ENCODE measurements around the gene DNAJC16.
"Not testable (repeated sequence)": the region's sequence is repeated elsewhere in the genome, so short reads cannot be mapped to it uniquely, and the experiment has no call there.

DNAJC16 gene

DNA sequence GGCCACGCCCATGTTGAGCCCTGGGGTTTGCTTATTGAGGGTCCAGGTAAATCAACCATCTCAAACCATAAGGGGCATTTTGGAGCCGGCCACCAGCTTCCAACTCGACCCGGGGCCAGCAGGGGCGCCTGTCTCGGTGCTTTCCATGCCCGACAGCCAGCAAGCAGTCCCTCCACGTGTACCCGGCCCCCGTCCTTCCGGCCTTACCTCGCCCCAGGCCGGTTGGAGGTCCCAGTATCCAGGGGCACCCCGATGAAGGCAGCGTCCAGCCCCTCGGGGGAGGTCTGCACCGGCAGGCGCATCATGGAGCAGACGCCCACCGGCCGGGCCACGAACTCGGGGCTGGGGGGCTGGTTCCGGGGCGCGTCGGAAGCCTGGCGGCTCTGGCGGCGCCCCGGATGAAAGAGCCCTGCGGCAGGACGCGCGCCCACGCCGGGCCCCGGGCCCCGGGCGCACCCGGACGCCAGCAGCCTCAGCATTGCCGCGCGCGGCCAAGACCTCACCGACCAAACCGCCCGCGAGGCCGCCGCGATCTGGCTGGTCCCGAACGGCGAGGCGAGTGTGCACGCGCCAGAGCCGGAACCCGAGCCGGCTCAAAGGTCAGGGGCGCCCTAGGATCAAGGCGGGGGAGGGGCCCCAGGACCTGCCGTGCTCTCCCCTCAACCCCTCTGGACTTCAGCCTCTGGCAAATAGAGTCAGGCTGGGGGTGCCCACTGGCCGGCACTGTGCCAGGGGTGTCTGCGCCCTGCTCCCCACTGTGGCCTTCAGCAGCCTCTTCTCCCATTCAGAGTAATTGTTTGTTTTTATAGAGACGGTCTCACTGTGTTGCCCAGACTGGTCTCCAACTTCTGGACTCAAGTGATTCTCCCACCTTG is 58.1 kb downstream of the DNAJC16 start, which contains the start of gene AGMAT:
Gene AGMAT (minus strand): TSS at position 563 of the 875 bp plus-strand sequence. CDS start 84 bp downstream, at position 479.
- TF ChIP-seq, protein P1, sequence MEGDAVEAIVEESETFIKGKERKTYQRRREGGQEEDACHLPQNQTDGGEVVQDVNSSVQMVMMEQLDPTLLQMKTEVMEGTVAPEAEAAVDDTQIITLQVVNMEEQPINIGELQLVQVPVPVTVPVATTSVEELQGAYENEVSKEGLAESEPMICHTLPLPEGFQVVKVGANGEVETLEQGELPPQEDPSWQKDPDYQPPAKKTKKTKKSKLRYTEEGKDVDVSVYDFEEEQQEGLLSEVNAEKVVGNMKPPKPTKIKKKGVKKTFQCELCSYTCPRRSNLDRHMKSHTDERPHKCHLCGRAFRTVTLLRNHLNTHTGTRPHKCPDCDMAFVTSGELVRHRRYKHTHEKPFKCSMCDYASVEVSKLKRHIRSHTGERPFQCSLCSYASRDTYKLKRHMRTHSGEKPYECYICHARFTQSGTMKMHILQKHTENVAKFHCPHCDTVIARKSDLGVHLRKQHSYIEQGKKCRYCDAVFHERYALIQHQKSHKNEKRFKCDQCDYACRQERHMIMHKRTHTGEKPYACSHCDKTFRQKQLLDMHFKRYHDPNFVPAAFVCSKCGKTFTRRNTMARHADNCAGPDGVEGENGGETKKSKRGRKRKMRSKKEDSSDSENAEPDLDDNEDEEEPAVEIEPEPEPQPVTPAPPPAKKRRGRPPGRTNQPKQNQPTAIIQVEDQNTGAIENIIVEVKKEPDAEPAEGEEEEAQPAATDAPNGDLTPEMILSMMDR (conservative IDR thresholded peaks at IDR 0.05; ENCODE audit: control insufficient read depth, insufficient read depth, low read depth, low read length): peak; percentile 31
- peak within 1 kb of the TSS; percentile 47 for H3K4me3 ChIP-seq (ENCODE audit: control insufficient read depth, low read depth, low read length)
- DNase-seq (ENCODE audit: low read depth): peak; percentile 24

DNA sequence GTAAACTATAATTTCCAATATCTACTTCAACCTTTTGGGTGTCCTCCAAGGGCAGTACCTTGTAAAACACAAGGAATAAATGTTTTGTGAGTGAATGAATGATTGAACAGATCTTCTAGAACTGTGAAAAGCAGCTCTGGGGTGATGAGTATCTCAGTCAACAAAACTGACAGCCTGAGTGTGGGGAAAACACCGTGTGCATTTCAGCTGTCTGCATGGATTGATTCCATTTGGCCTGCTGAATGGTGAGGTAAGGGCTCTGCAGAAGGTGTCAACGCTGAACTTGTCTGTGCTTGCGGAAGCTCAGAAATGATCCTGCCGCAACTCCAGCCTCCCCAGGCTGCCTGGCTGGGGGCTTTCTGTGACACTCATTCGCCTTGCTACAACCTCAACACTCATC is 65.6 kb downstream of the DNAJC16 start:
- TF ChIP-seq, protein P1 (conservative IDR thresholded peaks at IDR 0.05; ENCODE audit: control insufficient read depth, insufficient read depth, low read depth, low read length): no peak
- no peak overlapping the region for H3K4me3 ChIP-seq (ENCODE audit: control insufficient read depth, low read depth, low read length)
- DNase-seq (ENCODE audit: low read depth): no peak

DNA sequence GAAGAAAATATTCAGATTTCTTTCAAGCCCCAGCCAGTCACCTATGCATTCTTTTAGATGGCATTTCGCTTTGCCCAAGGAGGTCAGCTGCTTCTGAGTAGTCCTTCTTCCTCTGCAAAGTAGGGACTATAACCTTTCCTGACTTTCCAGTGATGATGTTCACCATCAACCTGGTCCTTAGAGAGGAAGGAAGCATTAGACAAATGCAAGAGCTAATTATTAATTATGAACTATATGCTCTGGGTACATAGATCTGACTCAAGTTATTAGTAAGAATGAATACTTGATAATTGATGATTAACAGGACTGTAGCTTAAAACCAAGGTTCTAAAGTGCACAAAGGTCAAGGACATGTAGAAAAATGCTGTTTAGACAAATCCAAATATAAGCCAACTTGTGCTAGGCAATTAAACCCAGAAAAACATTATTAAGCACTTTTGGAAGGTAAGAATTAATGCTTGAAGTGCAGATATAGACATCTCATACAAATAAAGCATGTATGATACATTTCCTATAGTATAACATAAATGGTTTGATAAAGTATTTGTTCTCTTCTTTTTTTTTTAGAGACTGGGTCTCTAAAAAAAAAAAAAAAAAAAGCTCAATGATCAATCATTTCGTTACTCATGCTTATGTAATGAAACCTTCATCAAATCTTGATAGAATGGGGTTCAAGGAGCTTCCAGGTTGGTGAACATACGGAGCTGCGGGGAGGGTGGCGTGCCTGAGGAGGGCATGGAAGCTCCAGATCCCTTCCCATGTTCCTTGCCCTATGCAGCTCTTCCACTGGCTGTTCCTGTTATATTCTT is 69.4 kb downstream of the DNAJC16 start:
- no peak for DNase-seq (ENCODE audit: low read depth)
- TF ChIP-seq, protein P1 (conservative IDR thresholded peaks at IDR 0.05; ENCODE audit: control insufficient read depth, insufficient read depth, low read depth, low read length): no peak
- H3K4me3 ChIP-seq (ENCODE audit: control insufficient read depth, low read depth, low read length): no peak overlapping the region

DNA sequence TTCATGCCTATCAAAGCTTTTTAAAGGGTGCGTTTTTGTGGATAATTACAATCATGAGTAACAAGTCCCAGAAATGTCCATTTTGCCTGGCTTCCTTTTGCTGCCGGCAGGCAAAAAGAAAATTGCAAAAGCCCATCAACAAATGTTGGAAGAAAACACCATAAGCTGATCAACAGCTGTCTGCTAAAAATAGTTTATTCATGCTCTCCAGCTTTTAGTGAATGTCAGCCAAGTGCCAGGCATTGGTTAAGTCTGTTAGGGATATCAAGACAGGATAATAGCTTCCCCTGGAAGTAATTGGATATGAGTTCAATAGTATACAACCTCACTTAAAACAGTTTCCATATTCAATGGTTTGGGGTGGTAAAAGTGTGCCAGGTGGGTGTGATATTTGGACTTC is 71.8 kb downstream of the DNAJC16 start:
- TF ChIP-seq, protein P1 (conservative IDR thresholded peaks at IDR 0.05; ENCODE audit: control insufficient read depth, insufficient read depth, low read depth, low read length): no peak
- DNase-seq (ENCODE audit: low read depth): no peak
- H3K4me3 ChIP-seq (ENCODE audit: control insufficient read depth, low read depth, low read length): no peak overlapping the region

DNA sequence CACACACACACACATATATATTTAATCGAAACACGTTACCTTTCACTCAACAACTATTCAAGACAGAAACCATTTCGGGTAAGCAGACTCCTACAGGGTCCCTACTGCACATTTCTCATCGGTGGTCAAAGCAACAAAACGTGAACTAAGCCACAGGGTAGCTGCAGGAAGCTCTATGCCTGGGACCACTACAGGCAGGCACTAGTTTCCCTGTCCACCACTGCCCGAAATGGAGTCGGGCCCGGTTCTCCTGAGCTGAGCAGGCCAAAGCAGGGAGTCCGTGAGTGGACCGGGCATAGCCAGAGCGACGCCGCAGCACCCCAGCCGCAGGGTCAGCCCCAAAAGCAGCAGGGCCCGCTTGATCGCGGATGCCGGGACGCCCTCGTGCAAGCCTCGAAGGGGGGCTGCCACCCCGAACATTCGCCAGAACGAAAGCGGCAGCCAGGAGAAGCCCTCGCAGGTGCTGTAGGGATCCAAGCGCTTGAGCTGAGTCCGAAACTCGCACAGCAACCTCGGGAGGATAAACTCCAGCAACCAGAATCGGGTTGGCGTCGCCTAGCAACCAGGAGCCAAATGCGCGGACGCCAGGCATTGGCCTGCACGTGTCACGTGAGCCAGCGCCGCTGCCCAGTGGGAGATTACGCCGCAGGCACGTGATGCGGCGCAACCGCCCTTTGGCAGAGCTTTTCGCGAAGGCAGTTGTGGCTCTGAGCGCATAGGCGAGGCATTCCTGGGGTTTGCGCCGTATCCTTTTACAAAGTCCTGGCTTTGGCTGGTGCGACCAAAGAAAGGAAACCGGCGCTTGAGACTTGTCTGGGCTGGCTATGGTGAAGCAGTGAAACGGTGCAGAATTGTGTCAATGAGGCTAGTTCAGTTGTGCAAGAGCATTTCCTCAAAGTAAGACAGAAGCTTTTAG is 76.7 kb downstream of the DNAJC16 start:
- TF ChIP-seq, protein P1 (conservative IDR thresholded peaks at IDR 0.05; ENCODE audit: control insufficient read depth, insufficient read depth, low read depth, low read length): no peak
- peak; percentile 95 for DNase-seq (ENCODE audit: low read depth)
- H3K4me3 ChIP-seq (ENCODE audit: control insufficient read depth, low read depth, low read length): peak overlapping the region; percentile 82

DNA sequence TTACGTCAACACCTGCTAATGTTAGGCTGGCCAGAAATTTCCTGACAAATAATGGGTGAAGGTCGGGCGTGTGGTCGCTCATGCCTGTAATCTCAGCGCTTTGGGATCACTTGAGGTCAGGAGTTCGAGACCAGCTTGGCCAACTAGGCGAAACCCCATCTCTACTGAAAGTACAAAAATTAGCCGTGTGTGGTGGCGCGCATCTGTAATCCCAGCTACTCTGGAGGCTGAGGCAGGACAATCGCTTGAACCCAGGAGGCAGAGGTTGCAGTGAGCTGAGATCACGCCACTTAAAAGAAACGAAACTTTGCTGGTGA is 77.3 kb downstream of the DNAJC16 start:
- DNase-seq (ENCODE audit: low read depth): not testable (repeated sequence)
- H3K4me3 ChIP-seq (ENCODE audit: control insufficient read depth, low read depth, low read length): peak overlapping the region; percentile 82

DNA sequence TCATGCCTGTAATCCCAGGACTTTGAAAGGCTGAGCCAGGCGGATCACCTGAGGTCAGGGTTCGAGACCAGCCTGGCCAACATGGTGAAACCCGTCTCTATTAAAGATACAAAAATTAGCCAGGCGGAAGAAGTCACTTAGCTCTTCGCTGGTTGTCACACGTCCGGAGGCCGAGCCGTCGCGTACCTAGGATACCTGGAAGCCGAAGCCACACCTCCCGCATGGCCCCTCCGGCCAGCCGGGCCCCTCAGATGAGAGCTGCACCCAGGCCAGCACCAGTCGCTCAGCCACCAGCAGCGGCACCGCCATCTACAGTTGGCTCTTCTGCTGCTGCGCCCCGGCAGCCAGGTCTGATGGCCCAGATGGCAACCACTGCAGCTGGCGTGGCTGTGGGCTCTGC is 77.8 kb downstream of the DNAJC16 start:
- H3K4me3 ChIP-seq (ENCODE audit: control insufficient read depth, low read depth, low read length); DNase-seq (ENCODE audit: low read depth): not testable (repeated sequence)
